ENCODE measurements around the gene TMPRSS12.
"Not testable (repeated sequence)": the region's sequence is repeated elsewhere in the genome, so short reads cannot be mapped to it uniquely, and the experiment has no call there.

TMPRSS12 gene

GRCh38 chr12:50842637-50843493 is at the start of gene TMPRSS12:
TMPRSS12 (plus strand) TSS chr12:50842926; CDS start chr12:50842965, 39 bp downstream.
- in situ Hi-C loops (cut with MboI; ENCODE audit: low sequenced_read_pairs): no loop called here

DNA sequence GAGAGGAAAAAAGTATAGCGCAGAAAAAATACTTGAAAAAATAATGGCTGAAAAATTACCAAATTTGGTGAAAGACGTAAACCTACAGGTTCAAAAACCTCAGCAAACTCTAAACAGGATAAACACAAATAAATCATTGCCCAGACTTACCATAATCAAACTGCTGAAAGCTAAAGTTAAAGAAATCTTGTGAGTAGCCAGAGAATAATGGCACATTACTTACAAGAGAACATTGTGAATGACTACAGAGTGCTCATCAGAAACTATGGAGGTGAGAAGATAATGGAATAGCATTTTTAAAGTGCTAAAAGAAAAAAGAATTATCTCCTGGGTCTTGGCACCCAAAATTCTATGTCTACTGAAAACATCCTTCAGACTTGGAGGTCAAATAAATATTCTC is 42.8 kb upstream of the TMPRSS12 start:
- in situ Hi-C loops (cut with MboI; ENCODE audit: low sequenced_read_pairs): loop anchor here (25.0 kb wide), 1 partner anchor 537 kb away; the partner anchor contains the start of gene CELA1

- in situ Hi-C loops (cut with MboI; ENCODE audit: low sequenced_read_pairs): no loop called here
Observed at GRCh38 chr12:50803230-50803875, 39.4 kb upstream of the TMPRSS12 start.

- in situ Hi-C loops (cut with MboI; ENCODE audit: low sequenced_read_pairs): no loop called here
Observed at GRCh38 chr12:50806176-50806575, 36.5 kb upstream of the TMPRSS12 start.

DNA sequence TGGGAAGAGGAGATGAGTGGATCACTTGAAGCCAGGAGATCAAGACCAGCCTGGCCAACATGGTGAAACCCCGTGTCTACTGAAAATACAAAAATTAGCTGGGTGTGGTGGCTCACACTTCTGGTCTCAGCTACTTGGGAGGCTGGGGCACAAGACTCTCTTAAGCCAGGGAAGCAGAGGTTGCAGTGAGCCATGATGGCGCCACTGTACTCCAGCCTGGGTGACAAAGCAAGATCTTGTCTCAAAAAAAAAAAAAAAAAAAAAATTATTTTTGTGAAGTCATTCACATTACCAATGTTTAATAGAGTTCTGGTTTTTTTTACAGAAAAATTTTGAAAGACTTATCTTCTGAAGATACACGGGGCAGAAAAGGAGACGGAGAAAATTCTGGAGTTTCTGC is 33.6 kb upstream of the TMPRSS12 start:
- in situ Hi-C loops (cut with MboI; ENCODE audit: low sequenced_read_pairs): not testable (repeated sequence)

DNA sequence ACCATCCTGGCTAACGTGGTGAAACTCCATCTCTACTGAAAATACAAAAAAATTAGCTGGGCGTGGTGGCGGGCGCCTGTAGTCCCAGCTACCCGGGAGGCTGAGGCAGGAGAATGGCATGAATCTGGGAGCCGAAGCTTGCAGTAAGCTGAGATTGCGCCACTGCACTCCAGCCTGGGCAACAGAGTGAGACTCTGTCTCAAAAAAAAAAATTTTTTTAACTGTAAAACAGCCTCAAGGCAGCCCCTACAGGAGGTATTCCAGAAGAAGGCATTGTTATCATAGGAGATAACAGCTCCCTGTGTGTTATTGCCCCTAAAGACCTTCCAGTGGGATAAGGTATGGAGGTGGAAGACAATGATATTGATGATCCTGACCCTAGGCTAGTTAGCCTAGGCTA is 27.8 kb upstream of the TMPRSS12 start:
- in situ Hi-C loops (cut with MboI; ENCODE audit: low sequenced_read_pairs): not testable (repeated sequence)

GRCh38 chr12:50820177-50820576 is 22.5 kb upstream of the TMPRSS12 start:
- in situ Hi-C loops (cut with MboI; ENCODE audit: low sequenced_read_pairs): no loop called here

GRCh38 chr12:50822082-50822481 is 20.6 kb upstream of the TMPRSS12 start:
- in situ Hi-C loops (cut with MboI; ENCODE audit: low sequenced_read_pairs): no loop called here

- in situ Hi-C loops (cut with MboI; ENCODE audit: low sequenced_read_pairs): not testable (repeated sequence)
Observed at GRCh38 chr12:50823724-50824123, 19.0 kb upstream of the TMPRSS12 start.

DNA sequence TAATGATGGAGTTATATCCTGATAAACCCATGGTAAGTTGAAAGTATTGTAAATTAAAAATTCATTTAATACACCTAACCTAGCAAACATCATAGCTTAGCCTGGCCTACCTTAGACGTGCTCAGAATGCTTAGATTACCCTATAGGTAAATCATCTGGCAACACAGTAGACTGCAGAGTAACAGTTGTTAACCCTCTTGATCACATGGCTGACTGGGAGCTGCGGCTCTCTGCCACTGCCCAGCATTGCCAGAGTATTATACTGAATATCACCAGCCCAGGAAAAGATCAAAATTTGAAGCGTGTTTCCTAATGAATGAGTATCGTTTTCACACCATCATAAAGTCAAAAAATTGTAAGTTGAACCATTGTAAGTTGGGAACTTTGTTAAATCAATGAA is 17.8 kb upstream of the TMPRSS12 start:
- in situ Hi-C loops (cut with MboI; ENCODE audit: low sequenced_read_pairs): no loop called here

- in situ Hi-C loops (cut with MboI; ENCODE audit: low sequenced_read_pairs): no loop called here
Observed at GRCh38 chr12:50825372-50825838, 17.3 kb upstream of the TMPRSS12 start.

- in situ Hi-C loops (cut with MboI; ENCODE audit: low sequenced_read_pairs): no loop called here
Observed at GRCh38 chr12:50828121-50828520, 14.6 kb upstream of the TMPRSS12 start.

- in situ Hi-C loops (cut with MboI; ENCODE audit: low sequenced_read_pairs): no loop called here
Observed at GRCh38 chr12:50828886-50829285, 13.8 kb upstream of the TMPRSS12 start.

DNA sequence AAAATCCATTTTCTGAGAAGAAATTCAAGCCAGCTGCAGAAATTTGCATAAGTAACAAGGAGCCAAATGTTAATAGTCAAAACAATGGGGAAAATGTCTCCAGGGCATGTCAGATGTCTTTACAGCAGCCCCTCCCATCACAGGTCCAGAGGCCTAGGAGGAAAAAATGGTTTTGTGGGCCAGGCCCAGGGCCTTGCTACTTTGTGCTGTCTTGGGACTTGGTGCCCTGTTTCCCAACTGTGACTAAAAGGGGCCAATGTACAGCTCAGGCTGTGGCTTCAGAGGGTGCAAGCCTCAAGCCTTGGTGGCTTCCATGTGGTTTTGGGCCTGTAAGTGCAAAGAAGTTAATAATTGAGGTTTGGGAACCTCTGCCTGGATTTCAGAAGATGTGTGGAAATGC is 8.9 kb upstream of the TMPRSS12 start:
- in situ Hi-C loops (cut with MboI; ENCODE audit: low sequenced_read_pairs): not testable (repeated sequence)

GRCh38 chr12:50839042-50839441 is 3.7 kb upstream of the TMPRSS12 start:
- in situ Hi-C loops (cut with MboI; ENCODE audit: low sequenced_read_pairs): no loop called here

DNA sequence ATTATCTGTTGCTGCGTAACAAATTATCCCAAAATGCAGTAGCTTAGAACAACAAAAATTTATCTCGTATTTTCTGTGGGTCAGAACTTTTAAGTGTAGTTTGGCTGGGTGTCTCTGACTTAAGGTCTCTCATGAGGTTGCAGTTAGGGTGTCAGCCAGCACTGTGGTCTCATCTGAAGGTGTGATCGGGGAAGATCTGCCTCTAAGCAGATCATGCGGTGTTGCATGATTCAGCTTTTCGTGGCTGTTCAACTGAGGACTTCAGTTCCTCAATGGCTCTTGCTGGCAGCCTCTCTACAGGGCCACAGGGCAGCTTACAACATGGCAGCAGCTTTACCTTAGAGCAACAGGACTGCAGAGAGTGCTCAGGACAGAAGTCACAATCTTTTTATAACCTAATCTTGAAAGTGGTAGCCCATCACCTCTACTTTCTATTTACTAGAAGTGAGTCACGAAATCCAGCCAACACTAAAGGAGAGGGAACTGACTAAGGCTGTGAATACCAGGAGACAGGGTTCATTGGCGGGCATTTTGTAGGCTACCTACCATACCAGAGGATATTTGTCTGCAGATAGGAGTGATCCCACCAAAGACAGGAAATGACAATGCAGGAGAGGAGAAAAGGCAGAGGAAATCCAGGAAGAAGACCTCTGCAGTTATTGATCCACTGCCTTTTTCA is 1.8 kb upstream of the TMPRSS12 start:
- in situ Hi-C loops (cut with MboI; ENCODE audit: low sequenced_read_pairs): no loop called here

DNA sequence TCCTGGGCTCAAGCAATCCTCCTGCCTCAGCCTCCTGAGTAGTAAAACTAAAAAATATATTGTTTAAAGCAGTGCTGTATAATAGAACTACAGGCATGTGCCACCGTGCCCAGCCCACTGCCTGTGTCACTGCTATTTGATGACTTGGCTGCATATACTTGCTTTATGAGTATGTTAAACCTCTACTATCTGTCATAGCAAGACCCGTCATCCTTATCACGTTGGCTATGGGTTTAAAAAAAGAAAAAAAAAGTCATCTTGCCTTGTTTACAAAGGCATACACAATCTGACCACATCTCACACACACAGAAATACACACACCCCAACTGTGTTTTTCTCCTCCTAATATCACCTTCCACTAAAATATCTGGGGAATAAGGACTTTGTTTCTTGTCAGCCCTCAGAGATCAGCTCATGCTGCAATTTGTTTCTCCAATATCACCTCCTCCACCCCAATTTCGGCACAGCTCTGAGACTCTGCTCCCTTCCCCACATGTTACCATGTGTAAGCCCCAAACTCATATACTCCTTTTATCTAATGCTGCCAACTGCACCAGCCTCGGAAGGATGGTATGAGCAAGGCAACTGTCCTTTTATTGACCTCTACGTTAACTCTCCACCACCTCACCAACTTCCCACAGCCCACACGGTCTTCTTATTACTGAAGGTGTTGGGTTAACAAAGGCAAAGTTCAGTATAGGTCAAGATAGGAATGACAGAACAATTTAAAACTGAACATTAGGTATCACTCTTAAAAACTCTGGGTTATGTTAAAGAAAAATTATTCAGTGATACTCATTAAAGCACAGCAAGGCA is 802 bp upstream of the TMPRSS12 start:
- in situ Hi-C loops (cut with MboI; ENCODE audit: low sequenced_read_pairs): no loop called here

GRCh38 chr12:50845021-50845647 is 2.4 kb downstream of the TMPRSS12 start:
- in situ Hi-C loops (cut with MboI; ENCODE audit: low sequenced_read_pairs): no loop called here

- in situ Hi-C loops (cut with MboI; ENCODE audit: low sequenced_read_pairs): no loop called here
Observed at GRCh38 chr12:50848963-50849362, 6.2 kb downstream of the TMPRSS12 start.

- in situ Hi-C loops (cut with MboI; ENCODE audit: low sequenced_read_pairs): not testable (repeated sequence)
Observed at GRCh38 chr12:50855218-50855617, 12.5 kb downstream of the TMPRSS12 start.
